D721Med (cell line): ENCODE measurements around the gene ADAMTSL1.

Experiments
- DNase-seq: peaks from one replicate; pipeline ENCODE4 v3.0.0; 2011; ENCODE audit warnings: low spot score; ENCODE audit not compliant: insufficient read length
- FAIRE-seq: peaks from 2 replicates; lab custom pipeline; 2011; peaks lifted over from hg19 to GRCh38; lab: Jason Lieb, UNC
- CTCF ChIP-seq: IDR thresholded peaks from 2 replicates; pipeline ENCODE4 v1.5.1; 2012; ENCODE audit warnings: mild to moderate bottlenecking, control low read depth; ENCODE audit not compliant: insufficient read depth; ENCODE audit errors: missing control alignments

The ADAMTSL1 gene

GRCh38 chr9:18699764-18700163, 225.8 kb downstream of the ADAMTSL1 start:
- FAIRE-seq (no peak), DNase-seq (no peak)
- TF ChIP-seq CTCF, result no peak

DNA sequence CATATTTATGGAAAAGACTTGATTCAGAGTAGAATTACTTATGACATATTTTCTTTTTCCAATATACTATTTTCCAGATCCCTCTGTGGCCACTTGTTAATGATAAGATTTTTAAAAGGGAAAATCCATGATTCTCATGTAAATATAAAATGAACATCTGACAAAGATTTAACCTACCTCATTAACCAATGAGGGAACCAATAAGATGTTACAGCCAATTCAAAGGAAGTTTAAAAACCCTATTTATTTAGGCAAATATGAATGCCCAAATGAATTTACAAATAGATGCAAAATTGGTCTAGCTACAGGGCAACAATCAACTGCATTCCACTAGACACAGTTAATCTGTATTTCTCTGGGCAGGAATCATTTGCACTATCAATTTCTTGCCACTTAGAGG, 226.8 kb downstream of the ADAMTSL1 start:
- DNase-seq (no peak), FAIRE-seq (no peak)
- no peak for TF ChIP-seq CTCF

DNA sequence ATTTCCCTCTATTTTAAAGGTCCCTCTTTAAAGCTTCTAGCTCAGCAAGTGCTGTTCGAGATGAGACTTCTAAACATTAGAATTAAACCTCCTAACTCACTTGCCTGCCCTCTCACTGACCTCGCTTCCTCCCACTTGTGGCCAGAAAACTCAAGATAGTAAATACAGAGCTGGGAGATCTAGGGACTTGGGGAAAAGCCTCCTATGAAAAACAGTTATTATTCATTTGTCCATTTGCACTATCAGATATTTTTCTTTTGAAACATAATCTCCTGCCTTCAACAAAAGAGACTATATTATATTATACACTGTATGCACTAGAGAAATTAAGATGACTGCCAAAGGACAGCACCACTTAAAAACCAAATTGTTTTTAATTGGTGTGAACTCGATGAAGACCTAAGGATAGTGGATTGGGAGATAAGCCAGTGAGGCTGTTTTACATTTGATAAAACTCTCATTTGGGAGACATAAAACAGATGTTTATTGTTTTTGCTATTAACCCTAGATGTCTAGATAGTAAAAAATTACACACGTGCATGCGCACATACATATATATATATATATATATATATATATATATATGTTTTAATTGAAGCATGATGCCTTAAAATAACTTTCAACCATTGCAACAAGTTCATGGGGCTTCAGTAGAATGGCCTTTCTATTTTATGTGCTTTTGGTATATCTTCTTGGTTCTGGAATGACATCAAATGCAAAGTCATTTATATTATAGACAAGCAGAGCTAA, 229.4 kb downstream of the ADAMTSL1 start:
- no peak for TF ChIP-seq CTCF
- no peak for DNase-seq
- no peak for FAIRE-seq

- DNase-seq (no peak), FAIRE-seq (no peak)
- no peak for TF ChIP-seq CTCF
These were observed 230.0 kb downstream of the ADAMTSL1 start for GRCh38 chr9:18703901-18704379.

DNA sequence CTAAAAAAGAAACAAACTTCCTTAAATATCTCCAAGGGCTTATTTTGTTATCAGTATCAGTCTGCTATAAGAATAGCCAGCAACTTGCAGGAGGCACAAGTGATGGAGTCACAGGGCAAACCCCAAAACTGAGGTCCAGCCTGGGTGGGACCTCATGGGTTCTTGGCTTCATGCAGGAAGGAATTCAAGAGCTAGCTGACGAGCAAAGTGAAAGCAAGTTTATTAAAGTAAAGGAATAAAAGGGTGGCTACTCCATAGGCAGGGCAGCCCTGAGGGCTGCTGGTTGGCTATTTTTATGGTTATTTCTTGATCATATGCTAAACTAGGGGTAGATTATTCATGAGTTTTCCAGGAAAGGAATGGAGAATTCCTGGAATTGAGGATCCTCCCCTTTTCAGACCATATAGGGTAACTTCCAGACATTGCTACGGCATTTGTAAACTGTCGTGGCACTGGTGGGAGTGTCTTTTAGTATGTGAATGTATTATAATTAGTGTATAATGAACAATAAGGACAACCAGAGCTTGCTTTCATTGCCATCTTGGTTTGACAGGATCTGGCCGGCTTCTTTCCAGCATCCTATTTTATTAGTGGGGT, 231.9 kb downstream of the ADAMTSL1 start:
- no peak for FAIRE-seq

GRCh38 chr9:18706648-18707047, 232.7 kb downstream of the ADAMTSL1 start:
- no peak for TF ChIP-seq CTCF
- no peak for FAIRE-seq

More for the DNA sequence above, 231.9 kb downstream of the ADAMTSL1 start:
- no peak for DNase-seq
- TF ChIP-seq CTCF, result no peak

DNA sequence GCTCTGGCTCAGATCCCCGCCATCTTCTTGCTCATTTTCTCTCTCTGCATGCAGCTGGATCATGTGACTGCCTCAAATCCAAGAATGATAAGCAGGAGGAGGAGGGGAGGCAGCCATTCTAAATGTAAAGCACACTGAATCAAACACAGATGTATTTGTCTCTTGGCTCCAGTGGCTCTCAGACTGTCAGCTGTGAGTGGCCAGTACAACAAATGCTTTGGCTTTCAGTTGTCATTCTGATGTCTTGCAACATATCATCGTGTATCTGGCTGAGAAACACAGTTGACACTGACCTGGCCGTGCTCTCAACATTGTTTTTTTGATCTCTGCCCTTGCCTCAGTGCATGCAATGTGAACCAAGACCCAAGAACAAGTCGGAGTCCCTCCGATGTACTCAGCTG, 233.1 kb downstream of the ADAMTSL1 start:
- no peak for TF ChIP-seq CTCF
- FAIRE-seq (no peak), DNase-seq (no peak)

More at GRCh38 chr9:18706648-18707047, 232.7 kb downstream of the ADAMTSL1 start:
- no peak for DNase-seq
